ENCODE results near the gene PLEKHH2.
"Not testable (repeated sequence)": the region's sequence is repeated elsewhere in the genome, so short reads cannot be mapped to it uniquely, and the experiment has no call there.

The PLEKHH2 gene

DNA sequence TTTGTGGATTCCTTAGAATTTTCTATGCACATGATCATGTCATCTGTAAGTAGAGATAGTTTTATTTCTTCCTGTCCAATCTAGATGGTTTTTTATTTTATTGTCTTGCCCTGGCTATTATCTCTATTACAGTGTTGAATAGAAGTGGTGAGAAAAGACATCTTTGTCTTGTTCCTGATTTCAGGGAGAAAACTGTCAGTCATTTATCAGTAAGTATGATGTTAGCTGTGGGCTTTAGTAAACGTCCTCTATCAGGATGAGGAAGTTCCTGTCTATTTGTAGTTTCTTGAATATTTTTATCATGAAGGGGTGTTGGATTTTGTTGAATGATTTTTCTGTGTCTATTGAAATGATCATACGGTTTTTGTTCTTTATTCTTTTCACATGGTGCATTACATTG, 5.3 kb downstream of the PLEKHH2 start:
- no peak for DNase-seq

DNA sequence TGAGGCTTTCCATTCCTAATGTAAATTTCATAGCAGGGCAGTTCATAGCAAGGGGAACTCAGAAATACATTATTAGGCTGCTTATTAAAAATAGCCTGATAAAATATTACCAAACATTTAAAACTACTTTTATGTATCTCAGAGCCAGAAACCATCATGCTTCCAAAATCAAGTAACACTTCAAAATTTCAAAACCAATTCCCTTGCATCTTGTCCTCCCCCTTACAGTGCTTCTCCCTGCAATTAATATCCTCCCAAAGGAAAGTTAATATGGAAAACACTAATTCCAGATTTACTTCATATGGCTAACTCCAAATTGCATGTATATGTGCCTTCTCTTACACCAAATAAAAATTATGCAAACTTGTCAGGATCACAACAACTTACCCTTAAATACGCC, 6.6 kb downstream of the PLEKHH2 start:
- no peak for DNase-seq

DNA sequence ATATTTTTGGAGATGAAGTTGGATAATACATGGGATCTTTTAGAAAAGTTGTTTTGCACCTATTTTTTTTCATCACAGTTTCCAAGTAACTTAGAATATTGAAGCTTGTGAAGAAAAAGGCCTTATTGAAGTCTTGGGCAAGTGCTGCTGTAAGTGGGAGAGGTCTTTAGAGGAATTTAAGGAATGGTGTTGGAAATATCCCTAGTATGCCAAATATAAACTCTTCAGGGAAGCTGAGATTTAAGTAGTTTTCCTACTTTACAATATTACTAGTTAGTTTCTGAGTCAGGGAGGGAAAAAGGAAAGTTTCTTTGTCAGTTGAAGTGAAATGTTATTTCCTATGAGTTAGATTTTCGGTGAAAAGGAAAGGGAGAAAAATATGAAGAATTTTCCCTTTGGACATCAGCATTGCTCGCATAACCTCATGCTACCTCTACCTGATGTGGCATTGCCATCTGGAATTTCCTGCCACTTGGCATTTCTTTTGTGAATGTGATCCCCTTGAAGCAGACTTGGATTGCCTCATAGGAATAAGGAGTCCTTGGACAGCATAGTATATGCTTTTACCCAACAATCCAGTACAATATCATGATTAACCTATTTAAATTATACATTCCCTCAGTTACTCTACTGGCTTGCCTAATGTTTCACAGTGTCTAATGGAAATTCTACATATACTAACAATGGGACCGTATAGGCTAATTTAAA, 12.1 kb downstream of the PLEKHH2 start:
- no peak for DNase-seq

DNA sequence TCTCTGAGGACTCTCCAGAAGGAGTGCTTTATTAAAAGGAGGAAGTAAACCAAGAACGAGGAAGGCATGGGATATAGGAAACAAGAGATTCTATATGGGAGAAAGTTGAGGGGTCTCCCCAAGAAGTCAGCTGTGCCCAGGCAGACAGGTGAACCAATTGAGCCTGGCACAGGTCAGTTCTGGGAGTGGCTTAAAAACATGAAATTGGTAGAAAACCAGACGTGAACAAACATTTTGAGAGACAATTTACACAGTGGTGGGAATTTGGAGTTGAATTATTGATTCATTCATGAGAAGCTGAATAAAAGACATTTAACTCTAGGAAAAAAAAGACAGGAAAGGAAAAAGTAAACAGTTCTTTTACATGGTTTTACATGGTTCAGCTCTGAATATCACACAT, 16.4 kb downstream of the PLEKHH2 start:
- no peak for DNase-seq

DNA sequence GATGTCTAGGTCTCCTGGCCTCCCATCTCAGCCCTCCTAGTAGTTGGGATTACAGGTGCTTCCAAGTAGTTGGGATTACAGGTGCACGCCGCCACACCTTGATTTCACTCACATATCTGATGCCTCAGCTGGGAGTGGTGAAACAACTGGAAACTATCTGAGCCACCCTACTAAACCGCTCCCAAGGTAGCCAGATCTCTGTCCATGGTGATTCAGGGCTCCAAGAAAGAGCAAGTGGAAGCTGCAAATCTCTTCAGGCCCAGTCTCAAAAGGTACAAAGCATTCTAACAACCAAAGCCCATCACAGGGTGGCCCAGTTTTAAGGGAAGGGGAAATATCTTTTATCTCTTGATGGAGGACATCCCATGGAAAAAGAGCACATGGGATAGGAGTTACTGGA, 20.2 kb downstream of the PLEKHH2 start:
- DNase-seq, result no peak

DNA sequence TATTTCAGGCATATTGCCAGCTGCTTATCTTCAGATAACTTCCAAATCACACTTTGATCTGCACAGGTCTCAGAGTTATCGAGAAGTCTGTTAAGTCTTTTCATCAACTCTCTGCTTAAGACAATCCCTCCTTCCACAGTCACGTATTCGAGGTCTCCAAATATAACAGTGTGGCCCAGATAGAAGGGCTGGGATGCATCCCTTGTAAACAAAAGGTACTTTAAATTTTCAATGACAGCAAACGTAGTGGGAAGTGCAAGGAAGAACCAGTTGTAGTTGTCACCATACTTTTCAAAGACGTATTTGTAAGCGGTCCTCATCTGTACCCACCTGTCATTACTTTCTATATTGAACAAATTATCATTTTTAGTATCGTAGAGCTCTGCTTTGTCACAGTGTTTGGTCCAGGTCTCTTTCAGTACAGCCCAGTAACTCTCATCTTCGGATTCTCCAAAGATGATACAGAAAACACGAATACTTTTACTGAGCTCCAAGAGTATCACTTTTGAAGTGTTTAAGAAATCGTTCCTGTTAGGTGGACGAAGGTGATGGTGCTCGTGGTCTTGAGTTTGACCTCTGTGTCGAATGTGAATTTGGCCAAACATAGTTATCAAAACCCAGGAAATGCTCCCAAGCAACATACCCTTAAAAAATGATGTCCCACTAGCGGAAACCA, 38.7 kb downstream of the PLEKHH2 start:
- no peak for DNase-seq

DNA sequence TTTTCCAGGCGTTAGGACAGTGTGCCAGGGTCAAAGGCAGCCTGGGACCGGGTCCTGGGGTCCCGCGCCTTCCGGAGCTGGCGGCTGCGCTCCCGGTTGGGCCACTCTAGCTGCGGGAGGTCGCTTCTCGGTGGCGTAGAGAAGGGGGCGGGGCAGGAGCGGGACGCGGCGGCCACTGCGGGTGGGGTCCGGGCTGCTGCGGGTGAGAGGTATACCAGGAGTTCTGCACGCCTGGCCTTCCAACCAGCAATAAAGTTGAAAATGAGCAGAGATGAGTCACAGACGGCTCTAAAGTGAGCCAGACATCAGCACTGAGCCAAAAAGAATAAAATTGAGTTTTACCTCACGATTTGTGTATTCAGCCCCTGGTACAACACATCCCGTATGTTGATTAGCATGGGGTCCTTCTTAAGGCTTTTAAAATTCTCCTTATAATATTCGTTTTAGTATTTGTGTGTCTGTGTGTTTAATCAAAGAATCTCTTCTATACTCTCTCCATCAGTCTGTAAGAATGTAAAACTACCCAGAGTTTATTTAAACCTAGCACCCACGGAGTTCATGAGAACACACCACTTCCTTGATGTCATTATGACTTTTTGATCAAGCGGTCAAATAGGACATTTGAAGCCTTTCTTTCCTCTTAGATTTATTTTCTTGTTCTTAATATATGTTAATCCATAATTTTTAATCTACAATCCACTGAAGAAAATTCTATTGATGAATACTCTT, 39.4 kb downstream of the PLEKHH2 start, which contains the start of gene C1GALT1C1L:
C1GALT1C1L (minus strand) TSS at position 108 of the 729 bp plus-strand sequence; CDS start at position 1, 107 bp downstream.
- no peak for DNase-seq

DNA sequence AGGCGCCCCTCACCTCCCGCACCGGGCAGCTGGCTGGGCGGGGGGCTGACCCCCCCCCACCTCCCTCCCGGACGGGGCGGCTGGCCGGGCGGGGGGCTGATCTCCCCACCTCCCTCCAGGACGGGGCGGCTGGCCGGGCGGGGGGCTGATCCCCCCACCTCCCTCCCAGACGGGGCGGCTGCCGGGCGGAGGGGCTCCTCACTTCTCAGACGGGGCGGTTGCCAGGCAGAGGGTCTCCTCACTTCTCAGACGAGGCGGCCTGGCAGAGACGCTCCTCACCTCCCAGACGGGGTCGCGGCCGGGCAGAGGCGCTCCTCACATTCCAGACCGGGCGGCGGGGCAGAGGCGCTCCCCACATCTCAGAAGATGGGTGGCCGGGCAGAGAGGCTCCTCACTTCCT, 40.7 kb downstream of the PLEKHH2 start:
- not testable (repeated sequence) for DNase-seq

DNA sequence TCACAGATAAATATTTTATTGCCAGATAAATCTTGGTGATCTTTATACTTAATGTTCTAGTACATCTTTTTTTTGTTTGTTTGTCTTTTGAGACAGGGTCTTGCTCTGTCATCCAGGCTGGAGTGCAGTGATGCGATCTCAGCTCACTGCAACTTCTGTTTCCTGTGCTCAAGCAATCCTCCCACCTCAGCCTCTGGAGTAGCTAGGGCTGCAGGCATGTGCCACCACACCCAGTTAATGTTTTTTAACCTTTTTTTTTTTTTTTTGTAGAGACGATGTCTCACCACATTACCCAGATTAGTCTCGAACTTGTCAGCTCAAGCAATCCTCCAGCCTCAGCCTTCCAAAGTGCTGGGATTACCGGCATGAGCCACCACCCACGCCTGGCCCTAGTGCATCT, 48.3 kb downstream of the PLEKHH2 start:
- DNase-seq, result no peak

DNA sequence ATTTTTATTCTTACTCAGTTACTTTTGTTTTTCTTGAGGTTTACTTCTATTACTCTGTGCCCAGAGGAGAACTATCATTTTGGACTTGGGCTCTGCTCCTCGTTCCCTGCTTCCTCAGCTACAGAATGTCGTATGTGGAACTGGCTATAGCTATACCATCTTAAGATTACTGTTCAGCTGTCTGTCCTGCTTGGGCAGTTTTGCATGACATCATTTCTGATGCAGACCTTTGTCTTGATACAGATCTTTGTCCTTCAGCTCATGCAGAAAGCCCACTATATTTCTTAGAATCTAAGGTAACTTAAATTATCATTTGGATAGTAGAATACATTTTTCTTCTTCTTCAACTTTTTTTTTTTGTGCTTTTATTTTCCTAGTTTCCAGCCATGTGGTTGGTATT, 52.9 kb downstream of the PLEKHH2 start:
- DNase-seq, result no peak

DNA sequence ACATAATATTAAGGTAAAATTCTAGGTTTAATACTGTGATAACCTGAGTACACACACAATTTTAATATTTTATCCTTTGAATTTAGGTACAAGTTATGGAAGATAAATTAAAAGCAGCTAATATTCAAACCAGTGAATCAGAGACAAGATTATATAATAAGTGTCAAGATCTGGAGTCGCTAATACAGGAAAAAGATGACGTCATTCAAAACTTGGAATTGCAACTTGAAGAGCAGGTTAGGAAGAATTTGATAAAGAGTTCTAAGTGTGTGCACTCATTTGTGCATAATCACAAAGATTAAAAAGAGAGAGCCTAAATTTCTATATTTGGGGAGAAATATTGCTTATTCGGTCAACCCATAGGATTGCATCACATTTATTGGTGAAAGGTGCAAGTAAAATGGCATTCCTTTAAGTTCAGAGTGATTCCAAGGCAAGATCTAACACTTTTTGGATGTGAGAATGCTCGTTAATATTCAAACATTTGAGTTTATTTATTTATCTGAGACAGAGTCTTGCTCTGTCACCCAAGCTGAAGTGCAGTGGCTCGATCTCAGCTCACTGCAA, 55.5 kb downstream of the PLEKHH2 start:
- DNase-seq, result no peak

DNA sequence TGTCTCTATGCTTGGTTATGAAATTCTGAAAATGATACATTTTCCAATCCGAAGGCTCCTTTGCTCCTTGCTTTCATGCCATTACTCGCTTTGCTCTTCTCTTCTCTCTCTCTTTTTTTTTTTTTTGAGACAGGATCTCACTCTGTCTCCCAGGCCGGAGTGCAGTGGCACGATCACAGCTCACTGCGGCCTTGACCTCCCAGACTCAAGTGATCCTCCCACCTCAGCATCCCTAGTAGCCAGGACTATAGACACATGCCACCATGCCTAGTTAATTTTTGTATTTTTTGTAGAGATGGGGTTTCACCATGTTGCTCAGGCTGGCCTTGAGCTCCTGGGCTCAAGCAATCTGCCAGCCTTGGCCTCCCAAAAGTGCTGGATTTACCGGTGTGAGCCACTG, 61.1 kb downstream of the PLEKHH2 start:
- not testable (repeated sequence) for DNase-seq

DNA sequence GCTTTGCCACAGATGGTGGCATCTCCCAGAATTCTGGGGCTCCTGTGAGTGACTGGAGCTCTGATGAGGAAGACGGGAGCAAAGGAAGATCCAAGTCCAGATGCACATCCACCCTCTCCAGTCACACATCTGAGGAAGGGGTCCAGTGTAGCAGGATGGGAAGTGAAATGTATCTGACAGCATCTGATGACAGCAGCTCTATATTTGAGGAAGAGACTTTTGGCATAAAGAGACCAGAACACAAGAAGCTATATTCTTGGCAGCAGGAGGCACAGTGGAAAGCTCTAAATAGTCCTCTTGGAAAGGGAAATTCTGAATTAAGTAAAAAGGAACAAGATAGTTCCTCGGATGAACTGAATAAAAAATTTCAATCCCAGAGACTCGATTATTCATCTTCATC, 62.7 kb downstream of the PLEKHH2 start:
- no peak for DNase-seq

DNA sequence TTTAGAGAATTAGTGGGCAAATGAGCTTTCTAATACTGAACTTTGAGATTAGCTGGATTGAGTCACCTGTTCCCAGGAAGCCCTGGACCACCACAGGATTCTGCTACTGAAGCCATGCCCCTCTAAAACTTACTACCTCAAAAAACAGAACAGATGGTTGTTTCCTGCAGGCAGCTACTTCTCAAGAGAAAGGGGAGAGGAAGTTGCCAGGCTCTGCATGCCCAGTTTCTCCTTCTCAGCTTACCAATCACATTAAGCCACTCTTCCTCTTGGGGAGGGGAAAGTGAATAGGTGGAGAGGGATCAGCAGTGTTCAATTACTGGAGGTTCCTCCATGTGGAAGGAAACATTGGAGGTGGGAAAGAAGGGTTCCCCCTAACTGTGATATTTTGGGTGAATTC, 64.1 kb downstream of the PLEKHH2 start:
- DNase-seq, result no peak

DNA sequence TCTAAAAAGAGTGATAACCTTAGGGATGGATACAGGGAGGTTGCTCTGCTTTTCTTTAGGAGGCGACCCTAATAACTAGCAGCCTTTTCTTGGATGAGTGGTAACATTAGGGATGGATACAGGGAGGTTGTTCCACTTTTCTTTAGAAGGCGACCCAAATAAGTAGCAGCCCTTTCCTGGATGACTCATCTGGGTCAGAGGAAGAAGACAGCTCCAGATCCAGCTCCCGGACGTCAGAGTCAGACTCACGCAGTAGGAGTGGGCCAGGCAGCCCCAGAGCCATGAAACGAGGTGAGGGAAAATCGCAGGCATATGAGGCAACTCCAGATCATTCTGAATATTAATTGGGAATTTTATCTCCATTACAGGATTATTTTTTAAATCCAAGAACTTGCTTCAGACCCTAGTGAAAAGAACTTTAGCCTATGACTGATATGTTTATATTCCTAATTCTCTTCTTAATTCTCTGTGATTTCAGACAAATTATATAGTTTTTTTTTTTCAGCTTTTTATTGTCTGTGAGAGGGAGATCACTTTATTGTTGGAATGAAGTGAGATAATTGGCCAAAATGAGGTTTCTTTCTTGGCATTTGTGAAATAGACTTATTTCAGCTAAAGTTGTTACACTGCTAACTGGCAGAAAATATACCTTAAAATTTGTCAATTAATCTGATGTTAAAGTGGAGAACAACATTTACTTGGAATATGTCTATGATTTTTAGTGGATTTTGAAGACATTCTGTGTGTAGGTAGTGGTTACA, 70.4 kb downstream of the PLEKHH2 start:
- no peak for DNase-seq

DNA sequence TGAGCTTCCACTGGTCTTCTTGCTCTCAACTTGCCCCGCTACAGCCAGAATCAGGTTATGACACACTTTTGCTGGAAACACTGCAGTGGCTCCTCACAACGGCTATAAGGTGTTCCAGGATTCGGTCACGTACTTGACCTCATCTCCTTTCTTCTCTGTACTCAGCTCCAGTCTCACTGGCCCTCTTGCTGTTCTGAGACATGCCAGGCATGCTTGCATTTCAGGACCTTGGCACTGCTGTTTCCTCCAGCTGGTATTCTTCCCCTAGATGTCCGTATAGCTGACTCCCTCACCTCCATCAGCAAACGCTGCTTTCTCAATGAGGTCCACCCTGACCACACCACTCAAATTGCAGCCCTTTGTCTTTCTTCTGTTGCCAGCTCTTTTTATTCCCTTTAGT, 71.1 kb downstream of the PLEKHH2 start:
- DNase-seq, result no peak

DNA sequence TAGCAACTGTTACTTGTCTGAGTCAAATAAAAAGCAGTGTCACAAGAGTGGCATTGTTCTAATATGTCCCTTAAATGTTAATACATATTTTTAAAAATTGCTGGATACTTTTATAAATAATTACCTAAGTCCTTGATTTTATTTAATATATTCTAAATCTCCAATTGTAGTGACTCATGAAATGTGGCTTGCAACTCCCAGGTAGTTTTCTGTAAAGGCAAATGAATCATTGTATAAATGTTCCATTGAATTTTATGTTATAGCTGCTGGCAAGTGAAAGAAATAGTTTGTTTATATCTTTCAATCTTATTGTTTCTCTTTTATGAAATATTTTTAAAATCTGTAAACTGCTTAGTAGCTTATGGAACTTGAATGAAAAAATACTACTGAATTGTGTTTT, 71.8 kb downstream of the PLEKHH2 start:
- no peak for DNase-seq

DNA sequence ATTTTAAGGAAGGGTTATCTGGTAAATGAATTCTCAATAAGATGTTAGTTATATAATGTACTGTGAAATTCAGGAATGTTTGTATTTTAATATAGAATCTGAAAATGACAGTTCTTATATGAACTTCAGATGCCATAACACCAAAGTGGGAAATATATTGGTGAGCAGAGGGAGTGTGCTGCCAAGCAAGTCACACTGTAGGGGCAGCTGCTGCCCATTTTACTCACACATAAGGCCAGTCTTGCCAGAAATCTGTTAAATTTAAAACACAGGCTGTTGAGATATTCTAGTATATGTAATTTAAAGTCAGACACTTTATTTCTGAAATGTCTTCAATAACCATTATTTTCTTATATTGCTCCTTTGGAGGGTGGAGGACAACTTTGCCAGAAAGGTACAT, 73.8 kb downstream of the PLEKHH2 start:
- no peak for DNase-seq

DNA sequence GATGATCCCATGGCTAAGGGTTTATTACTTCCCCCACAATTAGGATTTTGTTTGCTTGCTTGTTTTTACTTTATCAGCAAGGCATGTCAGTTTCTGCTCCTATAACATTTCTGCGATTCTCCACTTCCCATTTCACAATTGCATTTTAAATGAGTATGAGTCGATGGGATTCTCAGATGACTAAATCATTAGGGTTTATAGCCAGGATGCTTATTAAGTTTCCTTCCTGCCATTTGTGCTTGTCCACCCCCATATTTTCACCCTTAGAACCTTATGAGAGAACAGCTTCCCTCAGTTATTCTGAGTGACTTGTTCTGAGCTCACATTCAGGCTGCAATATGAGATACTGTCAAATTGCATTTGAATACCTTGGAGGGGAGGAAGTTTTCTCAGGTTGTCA, 77.1 kb downstream of the PLEKHH2 start:
- no peak for DNase-seq

DNA sequence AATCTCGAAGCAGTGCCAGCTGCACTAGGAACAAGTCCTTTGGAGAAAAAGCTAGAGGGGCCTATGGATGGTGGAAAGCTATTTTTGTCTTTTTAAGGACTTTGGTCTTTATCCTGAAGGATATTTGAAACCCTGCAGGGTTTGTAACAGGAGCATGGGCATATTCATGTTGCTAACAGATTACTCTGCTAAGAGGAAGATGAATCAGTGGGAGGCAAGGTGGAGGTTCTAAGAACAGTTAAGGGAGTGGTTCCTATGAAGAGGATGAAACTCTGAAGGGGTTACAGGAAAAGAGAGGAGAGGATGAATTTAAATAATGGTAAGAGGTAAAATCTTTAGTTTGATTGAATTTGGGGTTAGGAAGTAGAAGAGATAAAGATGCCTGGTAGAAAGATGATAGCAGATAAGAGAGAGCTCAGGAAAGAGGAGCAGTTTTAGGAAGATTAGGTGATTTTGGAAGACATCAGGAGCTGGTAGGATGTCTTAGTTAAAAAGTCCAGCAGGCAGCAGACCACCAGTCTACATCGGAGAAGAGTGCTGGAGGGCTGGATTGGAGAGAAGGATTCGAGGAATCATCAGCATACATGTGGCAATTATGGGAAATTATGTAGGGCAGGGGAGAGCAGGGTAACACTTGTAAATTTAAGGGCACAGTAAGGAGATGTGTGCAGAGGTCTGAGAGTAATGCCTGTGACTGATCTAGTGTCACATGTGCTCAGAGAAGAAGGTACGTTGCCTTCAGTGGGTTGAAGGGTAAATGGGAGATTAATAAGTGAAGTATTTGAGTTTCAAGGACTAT, 78.4 kb downstream of the PLEKHH2 start:
- DNase-seq, result no peak

DNA sequence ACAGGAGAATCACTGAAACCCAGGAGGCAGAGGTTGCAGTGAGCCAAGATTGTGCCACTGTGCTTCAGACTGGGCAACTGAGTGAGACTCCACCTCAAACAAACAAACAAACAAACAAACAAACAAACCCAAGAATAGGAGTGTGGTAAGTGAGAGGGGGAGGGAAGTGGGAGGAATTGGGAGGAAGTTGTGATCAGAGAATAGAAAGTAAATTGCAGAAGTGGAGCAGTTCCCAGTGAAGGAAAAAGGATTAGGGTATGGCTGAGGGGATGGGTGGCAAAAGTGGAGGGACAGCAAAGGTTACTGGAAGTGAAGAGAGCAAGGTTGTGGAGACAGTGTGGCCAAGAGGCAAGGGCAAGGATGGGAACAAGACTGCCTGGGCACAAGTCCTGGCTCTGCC, 80.3 kb downstream of the PLEKHH2 start:
- no peak for DNase-seq

DNA sequence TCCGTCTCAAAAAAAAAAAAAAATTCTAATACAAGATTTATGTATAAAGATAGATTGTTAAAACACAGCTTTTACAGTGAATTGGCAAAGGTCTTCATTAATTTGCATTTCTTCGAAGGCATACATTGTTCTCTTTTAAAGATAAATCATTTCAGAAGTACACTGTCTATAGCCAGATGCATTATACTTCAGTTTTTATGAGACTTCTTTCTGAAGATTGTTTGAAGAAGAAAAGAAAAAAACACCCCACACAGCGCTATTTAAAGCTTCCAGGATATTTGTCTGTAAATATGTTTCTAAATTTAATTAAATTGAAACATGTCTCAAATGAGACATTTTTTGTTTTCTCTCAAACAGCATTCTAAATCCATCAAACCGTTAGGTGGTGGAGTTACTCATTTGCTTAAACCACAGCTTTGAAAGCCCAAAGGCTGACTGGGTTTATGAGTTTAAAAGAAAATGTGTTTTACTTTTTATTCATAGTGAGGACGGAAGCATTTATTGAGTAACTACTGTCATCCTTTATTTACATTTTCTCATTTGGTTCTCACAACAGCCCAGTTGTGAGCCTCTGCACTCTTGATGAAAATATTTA, 81.6 kb downstream of the PLEKHH2 start:
- no peak for DNase-seq

All from NCI-H2081 treated with DMSO at 0.1 percent for 48 hours (cell line).